Uterus (tissue), 4 donors: ENCODE results near the gene IQCC. TPM values are rescaled to one million over a fixed set of nuclear protein-coding genes. Genes with fewer than 3 reads are reported as not detected.
"Not testable (repeated sequence)": the region's sequence is repeated elsewhere in the genome, so short reads cannot be mapped to it uniquely, and the experiment has no call there.

Experiments
- DNase-seq, 2 donors: peaks; one replicate each; pipeline ENCODE4 v3.0.0-alpha.2; 2019 to 2020
- H3K27ac ChIP-seq, 2 donors: fragments of 200-600 bp; sonication (generic); 1 replicate in 1 of 2; 2 replicates in 1 of 2; pipeline ENCODE4 v1.5.1; 2016 to 2018
- H3K27me3 ChIP-seq, 2 donors: fragments of 200-600 bp; sonication (generic); one replicate each; pipeline ENCODE4 v1.5.1; 2018 to 2019; ENCODE audit warnings: control low read depth in 1 of 2
- H3K36me3 ChIP-seq, 2 donors: fragments of 200-600 bp; sonication (generic); one replicate each; pipeline ENCODE4 v1.5.1; 2019; ENCODE audit warnings: control low read depth in 1 of 2
- H3K4me1 ChIP-seq, 2 donors: fragments of 200-600 bp; sonication (generic); one replicate each; pipeline ENCODE4 v1.5.1; 2018 to 2019; ENCODE audit warnings: control low read depth in 1 of 2
- H3K4me3 ChIP-seq, 2 donors: fragments of 200-600 bp; sonication (generic); 1 replicate in 1 of 2; 2 replicates in 1 of 2; pipeline ENCODE4 v1.5.1; 2018 to 2019; ENCODE audit warnings: mild to moderate bottlenecking in 1 of 2
- H3K9me3 ChIP-seq, 2 donors: fragments of 200-600 bp; sonication (generic); one replicate each; pipeline ENCODE4 v1.5.1; 2019; ENCODE audit warnings: control low read depth in 1 of 2
- CTCF ChIP-seq, 4 experiments: fragments of 200-600 bp in 2 of 4; fragments of 450-650 bp in 2 of 4; sonication (generic) in 2 of 4; IDR thresholded peaks; one replicate each; pipeline ENCODE4 v1.5.1; 2016 to 2019; ENCODE audit warnings: antibody characterized with exemption in 4 of 4, mild to moderate bottlenecking in 2 of 4, moderate library complexity in 1 of 4
- POLR2A ChIP-seq, 2 donors: fragments of 450-650 bp; IDR thresholded peaks; one replicate each; pipeline ENCODE4 v1.6.1; 2016; ENCODE audit warnings: antibody characterized with exemption in 2 of 2, mild to moderate bottlenecking in 1 of 2, moderate library complexity in 1 of 2
- intact Hi-C: fragments of 100-400 bp; cut with DNase I; formaldehyde crosslinking; loops from one replicate; pipeline ENCODE4 v1.15.1; 2023; ENCODE audit warnings: low total_unique reads
- total RNA-seq, 4 donors: library from RNA; depleted of rRNA in 3 of 4; stranded (reverse); fragments of >200 nt in 3 of 4; gene quantifications; one replicate each; pipeline versions ENCODE4 v1.1.0 to v1.2.4, GENCODE V29; 2014 to 2023
- donor health status: DM: yes; HTN: yes; CAD: no.

IQCC gene
- total RNA-seq, result 1 to 10 TPM in 3 of 4 donors, under 1 TPM in 1; 0.51 to 6.8 (median 4.3) TPM

- intact Hi-C loops, result no loop called here
- H3K27ac ChIP-seq, result peak within 1 kb of the TSS; percentile 53 to 71
- DNase-seq, result peak; percentile 85 to 86
- H3K4me1 ChIP-seq, result peaks cover 0 to 12% of the 10 kb centered on the region in 2 donors
- TF ChIP-seq POLR2A (IDR thresholded peaks at IDR 0.05), result peak; percentile 26 to 71
- peak in 1 of 4 experiments; percentile 2 for TF ChIP-seq CTCF (IDR thresholded peaks at IDR 0.05)
- H3K9me3 ChIP-seq, result no peaks in the 10 kb centered on the region
- H3K27me3 ChIP-seq, result no peaks in the 10 kb centered on the region
- H3K36me3 ChIP-seq, result no peaks in the 10 kb centered on the region
- H3K4me3 ChIP-seq, result peak within 1 kb of the TSS; percentile 51 to 52
Observed at GRCh38 chr1:32205401-32206370, at the start of gene IQCC. TSS of gene IQCC (plus strand) at chr1:32205671. CDS start at chr1:32205682, 11 bp downstream.

- Histone ChIP-seq H3K9me3 (no peaks in the 10 kb centered on the region), H3K4me3 (no peak overlapping the region), H3K27ac (no peak overlapping the region), H3K4me1 (no peaks in the 10 kb centered on the region), H3K36me3 (no peaks in the 10 kb centered on the region), H3K27me3 (no peaks in the 10 kb centered on the region)
- no peak for DNase-seq
- intact Hi-C loops, result no loop called here
- TF ChIP-seq CTCF (IDR thresholded peaks at IDR 0.05) (no peak), POLR2A (IDR thresholded peaks at IDR 0.05) (no peak)
Observed at GRCh38 chr1:32159189-32159588, 46.3 kb upstream of the IQCC start.

GRCh38 chr1:32163405-32163804 is 42.1 kb upstream of the IQCC start:
- Histone ChIP-seq H3K36me3 (no peaks in the 10 kb centered on the region), H3K4me1 (no peaks in the 10 kb centered on the region), H3K9me3 (no peaks in the 10 kb centered on the region), H3K27me3 (no peaks in the 10 kb centered on the region), H3K27ac (no peak overlapping the region), H3K4me3 (no peak overlapping the region)
- TF ChIP-seq POLR2A (IDR thresholded peaks at IDR 0.05), result no peak
- no peak for TF ChIP-seq CTCF (IDR thresholded peaks at IDR 0.05)
- no peak for DNase-seq
- intact Hi-C loops, result no loop called here

- H3K4me3 ChIP-seq, H3K27me3 ChIP-seq, DNase-seq, H3K36me3 ChIP-seq, H3K4me1 ChIP-seq, H3K27ac ChIP-seq, intact Hi-C loops, H3K9me3 ChIP-seq: not testable (repeated sequence)
Observed at GRCh38 chr1:32165633-32166032, 39.8 kb upstream of the IQCC start.

- TF ChIP-seq CTCF (IDR thresholded peaks at IDR 0.05) (no peak), POLR2A (IDR thresholded peaks at IDR 0.05) (no peak)
- Histone ChIP-seq H3K36me3 (no peaks in the 10 kb centered on the region), H3K9me3 (no peaks in the 10 kb centered on the region), H3K27me3 (no peaks in the 10 kb centered on the region), H3K4me1 (no peaks in the 10 kb centered on the region), H3K27ac (peak overlapping the region in 1 of 2 donors; percentile 62), H3K4me3 (no peak overlapping the region)
- DNase-seq, result no peak
- intact Hi-C loops, result no loop called here
Observed at GRCh38 chr1:32170991-32171390, 34.5 kb upstream of the IQCC start.
